ENCODE data around the gene LTBP1. TPM values are rescaled to one million over a fixed set of nuclear protein-coding genes. Genes with fewer than 3 reads are reported as not detected.

The LTBP1 gene
- total and polyA plus RNA-seq, 11 donors, result 23.5 to 150 (median 102) TPM

DNA sequence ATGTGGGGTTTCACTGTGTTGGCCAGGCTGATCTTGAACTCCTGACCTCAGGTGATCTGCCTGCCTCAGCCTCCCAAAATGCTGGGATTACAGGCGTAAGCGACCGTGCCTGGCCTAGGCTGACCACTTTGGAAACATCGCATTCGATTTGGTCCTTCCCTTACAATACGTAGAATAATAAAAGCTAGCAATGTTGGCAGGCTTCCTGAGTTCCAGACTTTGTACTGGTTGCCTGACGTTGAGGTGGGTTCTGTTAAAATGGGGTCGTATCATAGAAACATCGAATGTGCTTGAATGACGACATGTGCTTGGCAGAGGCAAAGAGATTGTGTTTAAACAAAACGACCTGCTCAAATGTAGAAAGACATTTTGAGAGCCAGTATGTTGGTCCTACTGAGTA lies 56.1 kb downstream of the LTBP1 start:
- H3K27ac ChIP-seq, result no peak overlapping the region
- H3K27me3 ChIP-seq, result no peaks in the 10 kb centered on the region
- H3K9me3 ChIP-seq, result no peaks in the 10 kb centered on the region
- H3K4me1 ChIP-seq, result peaks cover 0 to 12% (median 2%) of the 10 kb centered on the region in 12 donors
- no peak for ATAC-seq
- intact Hi-C loops (cut with DNase I), result no loop called here
- TF ChIP-seq, protein P1, sequence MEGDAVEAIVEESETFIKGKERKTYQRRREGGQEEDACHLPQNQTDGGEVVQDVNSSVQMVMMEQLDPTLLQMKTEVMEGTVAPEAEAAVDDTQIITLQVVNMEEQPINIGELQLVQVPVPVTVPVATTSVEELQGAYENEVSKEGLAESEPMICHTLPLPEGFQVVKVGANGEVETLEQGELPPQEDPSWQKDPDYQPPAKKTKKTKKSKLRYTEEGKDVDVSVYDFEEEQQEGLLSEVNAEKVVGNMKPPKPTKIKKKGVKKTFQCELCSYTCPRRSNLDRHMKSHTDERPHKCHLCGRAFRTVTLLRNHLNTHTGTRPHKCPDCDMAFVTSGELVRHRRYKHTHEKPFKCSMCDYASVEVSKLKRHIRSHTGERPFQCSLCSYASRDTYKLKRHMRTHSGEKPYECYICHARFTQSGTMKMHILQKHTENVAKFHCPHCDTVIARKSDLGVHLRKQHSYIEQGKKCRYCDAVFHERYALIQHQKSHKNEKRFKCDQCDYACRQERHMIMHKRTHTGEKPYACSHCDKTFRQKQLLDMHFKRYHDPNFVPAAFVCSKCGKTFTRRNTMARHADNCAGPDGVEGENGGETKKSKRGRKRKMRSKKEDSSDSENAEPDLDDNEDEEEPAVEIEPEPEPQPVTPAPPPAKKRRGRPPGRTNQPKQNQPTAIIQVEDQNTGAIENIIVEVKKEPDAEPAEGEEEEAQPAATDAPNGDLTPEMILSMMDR (IDR thresholded peaks at IDR 0.05), result no peak
- no peak for TF ChIP-seq POLR2A (IDR thresholded peaks at IDR 0.05)
- H3K4me3 ChIP-seq, result no peak overlapping the region
- WGBS, 4 donors, result 78 to 85% (median 81%) methylated on average over 11 of the region's 11 CpGs
- no peak for DNase-seq
- H3K36me3 ChIP-seq, result no peaks in the 10 kb centered on the region

DNA sequence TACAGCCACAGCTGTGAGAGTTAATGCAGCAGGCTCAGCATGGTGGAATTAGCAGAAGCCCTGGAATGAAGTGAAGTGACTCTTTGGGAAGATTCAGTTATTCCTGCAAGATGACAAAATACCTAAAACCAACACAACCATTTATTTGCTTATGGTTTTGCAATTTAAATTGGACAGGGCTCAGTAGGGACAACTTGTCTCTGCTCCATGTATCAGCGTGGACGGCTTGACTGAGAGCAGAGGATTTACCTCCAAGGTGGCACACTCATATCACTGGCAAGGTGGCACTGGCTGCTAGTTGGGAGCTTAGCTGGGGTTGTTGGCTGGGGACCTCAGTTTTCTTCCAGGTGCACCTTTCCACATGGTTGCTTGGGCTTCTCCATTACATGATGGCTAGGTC lies 58.3 kb downstream of the LTBP1 start:
- WGBS, 4 donors, result 64 to 78% (median 75%) methylated on average over 2 of the region's 2 CpGs
- TF ChIP-seq POLR2A (IDR thresholded peaks at IDR 0.05), result no peak
- TF ChIP-seq, protein P1 (IDR thresholded peaks at IDR 0.05), result no peak
- DNase-seq, result no peak
- H3K4me3 ChIP-seq, result no peak overlapping the region
- intact Hi-C loops (cut with DNase I), result no loop called here
- H3K27ac ChIP-seq, result no peak overlapping the region
- no peaks in the 10 kb centered on the region for H3K9me3 ChIP-seq
- H3K4me1 ChIP-seq, result peaks cover 0 to 17% (median 5%) of the 10 kb centered on the region in 12 donors
- no peaks in the 10 kb centered on the region for H3K36me3 ChIP-seq
- no peaks in the 10 kb centered on the region for H3K27me3 ChIP-seq
- ATAC-seq, result peak in 1 of 4 donors; percentile 6

DNA sequence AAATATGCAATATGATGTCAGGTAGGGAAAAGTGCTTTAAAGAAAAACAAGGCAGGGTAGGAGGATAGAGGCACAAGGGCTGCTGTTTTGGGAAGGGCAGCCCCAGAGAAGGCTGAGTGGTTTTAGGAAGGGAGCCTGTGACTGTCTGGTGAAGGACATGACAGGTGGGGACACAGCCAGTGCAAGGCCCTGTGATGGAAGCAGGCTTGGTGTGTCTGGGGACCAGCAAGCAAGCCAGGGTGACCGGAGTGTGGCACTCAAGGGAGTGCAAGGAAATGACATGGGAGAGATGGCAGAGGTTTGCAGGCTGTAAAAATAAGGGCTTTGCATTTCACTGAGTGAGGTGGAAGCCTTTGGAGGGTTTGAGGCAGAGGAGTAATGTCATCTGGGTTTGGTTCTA lies 62.0 kb downstream of the LTBP1 start:
- intact Hi-C loops (cut with DNase I), result no loop called here
- ATAC-seq (peak in 3 of 4 donors; percentile 71 to 85 (median 80)), DNase-seq (peak in 2 of 5 donors; percentile 16 to 43)
- 64 to 75% (median 71%) methylated on average over 1 of the region's 1 CpG for WGBS, 4 donors
- TF ChIP-seq, protein P1 (IDR thresholded peaks at IDR 0.05), result no peak
- no peak for TF ChIP-seq POLR2A (IDR thresholded peaks at IDR 0.05)
- H3K27me3 ChIP-seq, result no peaks in the 10 kb centered on the region
- H3K27ac ChIP-seq, result peak overlapping the region in 2 of 12 donors; percentile 22 to 24
- H3K4me1 ChIP-seq, result peaks cover 0 to 34% (median 5%) of the 10 kb centered on the region in 12 donors
- H3K4me3 ChIP-seq, result no peak overlapping the region
- H3K9me3 ChIP-seq, result no peaks in the 10 kb centered on the region
- no peaks in the 10 kb centered on the region for H3K36me3 ChIP-seq

DNA sequence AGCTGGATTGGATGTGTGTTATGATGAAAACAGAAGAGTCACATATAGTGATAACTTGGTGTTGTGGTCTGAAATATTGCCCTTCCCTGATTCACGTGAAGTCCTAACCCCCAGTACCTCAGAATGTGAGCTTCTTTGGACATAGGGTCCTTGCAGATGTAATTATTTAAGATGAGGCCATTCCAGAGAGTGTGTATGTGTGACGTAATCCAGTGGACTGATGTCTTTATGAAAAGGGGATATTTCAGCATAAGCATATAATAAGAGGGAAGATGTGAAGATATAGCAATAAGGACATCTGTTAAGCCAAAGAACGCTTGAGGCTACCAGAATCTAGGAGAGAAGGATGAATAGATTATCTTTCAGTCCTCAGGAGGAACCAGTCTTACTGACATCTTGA lies 62.5 kb downstream of the LTBP1 start:
- DNase-seq (no peak), ATAC-seq (no peak)
- 94 to 98% (median 97%) methylated on average over 3 of the region's 3 CpGs for WGBS, 4 donors
- Histone ChIP-seq H3K9me3 (no peaks in the 10 kb centered on the region), H3K27me3 (no peaks in the 10 kb centered on the region), H3K27ac (no peak overlapping the region), H3K36me3 (no peaks in the 10 kb centered on the region), H3K4me3 (no peak overlapping the region), H3K4me1 (peaks cover 0 to 40% (median 10%) of the 10 kb centered on the region in 12 donors)
- TF ChIP-seq POLR2A (IDR thresholded peaks at IDR 0.05), result no peak
- TF ChIP-seq, protein P1 (IDR thresholded peaks at IDR 0.05), result no peak
- intact Hi-C loops (cut with DNase I), result no loop called here
